Measurements from ENCODE around the gene DIAPH3.

Gene DIAPH3

DNA sequence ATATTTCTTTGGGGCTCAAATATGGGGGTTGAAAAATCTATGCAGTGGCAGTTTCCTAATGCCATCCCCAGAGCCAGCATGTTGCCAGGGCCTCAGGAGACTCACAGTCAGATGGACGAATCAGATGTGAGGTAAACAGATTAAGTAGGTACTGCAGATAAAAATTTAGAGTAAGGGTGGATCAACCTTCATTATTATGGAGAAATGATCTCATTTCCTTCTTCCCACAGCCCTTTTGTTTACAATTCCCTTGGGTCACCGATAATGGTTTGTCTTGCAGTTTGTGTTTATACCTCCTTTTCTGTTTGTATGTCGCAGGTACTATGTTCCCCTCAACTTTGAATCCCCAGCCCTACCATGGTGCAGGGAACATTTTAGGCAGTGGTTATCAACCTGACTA lies 20.0 kb downstream of the DIAPH3 start:
- ChIA-PET POLR2A (ENCODE audit: low non-redundant PET) (no interaction called here), CTCF (no interaction called here)
- DNase-seq (ENCODE audit: low spot score), result no peak
- no peak for TF ChIP-seq CTCF (conservative IDR thresholded peaks at IDR 0.05; ENCODE audit: low read depth)
- H3K27ac ChIP-seq, result no peak overlapping the region

- no peak for TF ChIP-seq CTCF (conservative IDR thresholded peaks at IDR 0.05; ENCODE audit: low read depth)
- no peak overlapping the region for H3K27ac ChIP-seq
- ChIA-PET POLR2A (ENCODE audit: low non-redundant PET) (no interaction called here), CTCF (interaction anchor here (0.6 kb wide), 1 partner anchor 255 kb away, joined by 4 read pairs; no protein-coding TSS in a partner anchor)
- no peak for DNase-seq (ENCODE audit: low spot score)
These were observed 24.5 kb downstream of the DIAPH3 start for GRCh38 chr13:60139272-60139671.

DNA sequence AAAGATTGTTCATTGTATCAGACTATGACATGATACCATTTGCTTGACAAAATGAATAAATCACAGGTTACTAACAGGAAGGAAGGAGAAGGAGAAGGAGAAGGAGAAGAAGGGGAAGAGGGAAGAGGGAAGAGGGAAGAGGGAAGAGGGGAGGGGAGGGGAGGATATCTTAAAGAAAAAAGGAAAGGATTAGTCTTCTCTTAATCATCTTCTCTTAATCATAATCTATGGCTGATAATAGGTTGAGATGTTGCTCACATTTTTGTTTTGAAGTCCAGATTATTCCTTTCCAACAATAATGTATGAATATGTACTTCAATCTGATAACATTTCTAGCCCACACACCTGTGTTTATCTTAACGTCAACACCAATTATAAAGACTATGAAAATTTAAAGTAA lies 25.1 kb downstream of the DIAPH3 start:
- ChIA-PET CTCF (interaction anchor here (0.6 kb wide), 1 partner anchor 9 kb away, joined by 3 read pairs; no protein-coding TSS in a partner anchor), POLR2A (ENCODE audit: low non-redundant PET) (no interaction called here)
- no peak overlapping the region for H3K27ac ChIP-seq

DNA sequence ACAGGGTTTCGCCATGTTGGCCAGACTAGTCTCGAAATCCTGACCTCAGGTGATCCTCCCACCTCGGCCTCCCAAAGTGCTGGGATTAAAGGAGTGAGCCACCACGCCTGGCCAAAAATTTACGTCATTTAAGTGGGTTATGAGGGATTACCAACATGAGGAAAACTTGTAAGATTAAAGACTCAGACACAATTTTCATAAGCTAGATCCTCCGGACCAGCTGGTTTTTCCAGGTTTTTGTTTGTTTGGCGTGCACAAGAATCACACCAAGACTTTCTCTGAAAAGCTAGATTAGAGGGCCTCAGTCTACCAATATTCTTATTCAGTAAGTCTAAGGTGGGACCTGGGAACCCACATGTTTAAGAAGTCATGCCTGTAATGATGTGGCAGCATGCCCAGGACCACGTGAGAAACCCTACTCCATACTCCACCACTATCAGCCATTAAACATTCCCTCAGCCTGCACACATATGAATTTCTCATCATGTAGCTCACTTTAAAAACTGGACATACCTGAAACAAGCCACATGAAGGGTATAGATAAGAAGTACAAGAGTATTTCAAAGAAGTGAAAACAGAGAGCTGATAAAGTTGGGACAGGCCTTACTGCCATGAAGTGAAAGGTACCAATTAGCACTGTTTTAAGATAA lies 25.7 kb downstream of the DIAPH3 start:
- ChIA-PET CTCF (interaction anchor here (0.6 kb wide), 2 partner anchors 8 to 747 kb away, joined by 3 to 4 read pairs; no protein-coding TSS in a partner anchor), POLR2A (ENCODE audit: low non-redundant PET) (no interaction called here)
- H3K27ac ChIP-seq, result no peak overlapping the region
- no peak for TF ChIP-seq CTCF (conservative IDR thresholded peaks at IDR 0.05; ENCODE audit: low read depth)
- DNase-seq (ENCODE audit: low spot score), result no peak

More for the DNA sequence above, 25.1 kb downstream of the DIAPH3 start:
- no peak for DNase-seq (ENCODE audit: low spot score)
- no peak for TF ChIP-seq CTCF (conservative IDR thresholded peaks at IDR 0.05; ENCODE audit: low read depth)

DNA sequence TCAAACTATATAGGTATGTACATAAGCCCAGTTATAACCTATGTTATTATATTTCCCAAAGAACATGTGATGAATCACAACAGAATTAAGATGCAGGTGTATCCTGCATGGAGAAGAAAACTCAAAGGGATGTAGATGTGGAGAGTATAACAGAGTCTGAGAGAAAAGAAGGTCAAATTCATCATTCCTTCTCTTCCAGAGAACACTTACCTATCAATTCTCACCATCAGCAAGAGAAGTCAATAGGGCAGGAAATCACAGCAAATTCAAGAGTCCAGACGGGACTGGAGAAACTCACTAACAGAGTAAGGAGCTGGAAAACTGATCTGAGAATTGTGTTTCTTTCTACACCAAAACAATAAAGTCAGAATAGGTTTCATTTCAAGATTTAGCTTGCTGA lies 28.4 kb downstream of the DIAPH3 start:
- ChIA-PET POLR2A (ENCODE audit: low non-redundant PET) (no interaction called here), CTCF (interaction anchor here (0.7 to 0.9 kb wide), 2 partner anchors 233 to 262 kb away, joined by 3 to 4 read pairs; partner anchors contain the start of gene TDRD3)
- no peak for DNase-seq (ENCODE audit: low spot score)
- no peak overlapping the region for H3K27ac ChIP-seq
- no peak for TF ChIP-seq CTCF (conservative IDR thresholded peaks at IDR 0.05; ENCODE audit: low read depth)

- ChIA-PET CTCF (interaction anchor here (0.6 to 0.7 kb wide), 2 partner anchors 18 to 24 kb away, joined by 3 to 6 read pairs; no protein-coding TSS in a partner anchor), POLR2A (ENCODE audit: low non-redundant PET) (interaction anchor here (0.7 kb wide), 1 partner anchor 192 kb away, joined by 3 read pairs; no protein-coding TSS in a partner anchor)
- TF ChIP-seq CTCF (conservative IDR thresholded peaks at IDR 0.05; ENCODE audit: low read depth), result no peak
- no peak for DNase-seq (ENCODE audit: low spot score)
- no peak overlapping the region for H3K27ac ChIP-seq
These were observed 29.4 kb downstream of the DIAPH3 start for GRCh38 chr13:60134376-60134775.

Data from RWPE1 (cell line).